ENCODE results near the gene IGFBP3.

IGFBP3 gene

GRCh38 chr7:45881280-45881758 lies 39.8 kb downstream of the IGFBP3 start (continued):
- TF ChIP-seq SP7 (tag by site-specific recombination; IDR thresholded peaks at IDR 0.05) (no peak), ZBTB44 (tag by site-specific recombination; IDR thresholded peaks at IDR 0.05) (no peak), SALL2 (tag by site-specific recombination; IDR thresholded peaks at IDR 0.05; ENCODE audit: borderline replicate concordance) (no peak), ZNF175 (tag by site-specific recombination; IDR thresholded peaks at IDR 0.05) (no peak), ZNF555 (tag by site-specific recombination; conservative IDR thresholded peaks at IDR 0.05) (no peak), ZNF266 (tag by site-specific recombination; IDR thresholded peaks at IDR 0.05; ENCODE audit: low read depth) (no peak), ZNF777 (tag by site-specific recombination; IDR thresholded peaks at IDR 0.05; ENCODE audit: borderline replicate concordance) (no peak), ZNF292 (tag by site-specific recombination; IDR thresholded peaks at IDR 0.05; ENCODE audit: borderline replicate concordance, low read depth) (no peak), ZNF513 (tag by site-specific recombination; IDR thresholded peaks at IDR 0.05) (no peak), KLF8 (tag by site-specific recombination; IDR thresholded peaks at IDR 0.05) (no peak), ZSCAN16 (tag by site-specific recombination; IDR thresholded peaks at IDR 0.05) (no peak), KLF7 (tag by site-specific recombination; IDR thresholded peaks at IDR 0.05; ENCODE audit: borderline replicate concordance) (no peak)

- no peak overlapping the region for H3K27ac ChIP-seq (ENCODE audit: extremely low read depth, low read depth, low read length)
- POLR2A ChIA-PET: no interaction called here
- no peaks in the 10 kb centered on the region for H3K4me1 ChIP-seq (ENCODE audit: control insufficient read depth, insufficient read depth, low read length)
- no peak for TF ChIP-seq PRDM2 (tag by site-specific recombination; IDR thresholded peaks at IDR 0.05; ENCODE audit: borderline replicate concordance)
- no peak for TF ChIP-seq ZBTB49 (tag by site-specific recombination; IDR thresholded peaks at IDR 0.05; ENCODE audit: low read depth)
- TF ChIP-seq ZBTB1 (tag by site-specific recombination; IDR thresholded peaks at IDR 0.05): no peak
- no peak for TF ChIP-seq ZNF514 (tag by site-specific recombination; IDR thresholded peaks at IDR 0.05)
- no peak for TF ChIP-seq ZNF24 (tag by site-specific recombination; IDR thresholded peaks at IDR 0.05)
- no peak for TF ChIP-seq ZNF76 (tag by site-specific recombination; IDR thresholded peaks at IDR 0.05; ENCODE audit: borderline replicate concordance, low read depth)
- TF ChIP-seq ZNF423 (tag by site-specific recombination; IDR thresholded peaks at IDR 0.05): no peak
- TF ChIP-seq GLI2 (tag by site-specific recombination; IDR thresholded peaks at IDR 0.05; ENCODE audit: borderline replicate concordance, low read depth): no peak
- no peak for TF ChIP-seq ZXDB (tag by site-specific recombination; IDR thresholded peaks at IDR 0.05)
- CTCF ChIA-PET: no interaction called here
- H3K9me3 ChIP-seq (ENCODE audit: control insufficient read depth, insufficient read depth, low read depth, low read length): no peaks in the 10 kb centered on the region
- H3K4me3 ChIP-seq (ENCODE audit: low read depth, low read length): no peak overlapping the region
- no peaks in the 10 kb centered on the region for H3K36me3 ChIP-seq (ENCODE audit: control insufficient read depth in 2 of 2, insufficient read depth in 1 of 2, low read length in 2 of 2)
Observed at GRCh38 chr7:45880433-45880860, 40.6 kb downstream of the IGFBP3 start.
